Activated T-helper 17 cell treated with anti-CD3 and anti-CD28 coated beads, Interleukin-2, amount 50 U/mL, for 72 hours (primary cell): Measurements from ENCODE around the gene EPB41L4A. TPM values are rescaled to one million over a fixed set of nuclear protein-coding genes. Genes with fewer than 3 reads are reported as not detected.

Experiments
- ATAC-seq: fragments of 150-1000 bp; cut with Tn5 transposase; replicated peaks from 2 replicates; pipeline ENCODE4 v1.10.0; 2021; ENCODE audit warnings: mild to moderate bottlenecking, moderate library complexity
- H3K27ac Mint-ChIP-seq: one replicate; pipeline ENCODE4 v1.8.0; 2022; ENCODE audit warnings: mixed read lengths
- H3K27me3 Mint-ChIP-seq: one replicate; pipeline ENCODE4 v1.8.0; 2022; ENCODE audit warnings: mixed read lengths
- H3K36me3 Mint-ChIP-seq: one replicate; pipeline ENCODE4 v1.8.0; 2022; ENCODE audit warnings: low read depth, mild to moderate bottlenecking, mixed read lengths
- H3K4me1 Mint-ChIP-seq: one replicate; pipeline ENCODE4 v1.8.0; 2022; ENCODE audit warnings: mixed read lengths
- H3K4me3 Mint-ChIP-seq: one replicate; pipeline ENCODE4 v1.8.0; 2022; ENCODE audit warnings: mild to moderate bottlenecking, mixed read lengths
- H3K9me3 Mint-ChIP-seq: one replicate; pipeline ENCODE4 v1.8.0; 2022; ENCODE audit warnings: mixed read lengths
- total RNA-seq, 2 donors: library from RNA; stranded (reverse); gene quantifications; one replicate each; pipeline ENCODE4 v1.2.3, GENCODE V29; 2022

EPB41L4A gene
- total RNA-seq, 2 donors from 2014 or later: 0.30 to 0.85 TPM

- Mint-ChIP-seq H3K27me3 (peaks cover 3% of the 10 kb centered on the region), H3K9me3 (no peaks in the 10 kb centered on the region)
These were observed 62.7 kb downstream of the EPB41L4A start for GRCh38 chr5:112356178-112356956.

GRCh38 chr5:112355058-112355685 lies 63.9 kb downstream of the EPB41L4A start:
- Mint-ChIP-seq H3K27me3 (peaks cover 3% of the 10 kb centered on the region), H3K36me3 (no peaks in the 10 kb centered on the region), H3K4me1 (no peaks in the 10 kb centered on the region), H3K27ac (no peak overlapping the region), H3K4me3 (no peak overlapping the region), H3K9me3 (no peaks in the 10 kb centered on the region)
- ATAC-seq: no peak

More at GRCh38 chr5:112356178-112356956, 62.7 kb downstream of the EPB41L4A start:
- no peaks in the 10 kb centered on the region for H3K36me3 Mint-ChIP-seq
- no peaks in the 10 kb centered on the region for H3K4me1 Mint-ChIP-seq
- H3K4me3 Mint-ChIP-seq: no peak overlapping the region
- H3K27ac Mint-ChIP-seq: no peak overlapping the region
- no peak for ATAC-seq

- H3K4me1 Mint-ChIP-seq: no peaks in the 10 kb centered on the region
- H3K4me3 Mint-ChIP-seq: no peak overlapping the region
- no peak overlapping the region for H3K27ac Mint-ChIP-seq
- ATAC-seq: no peak
- H3K27me3 Mint-ChIP-seq: peaks cover 3% of the 10 kb centered on the region
- no peaks in the 10 kb centered on the region for H3K36me3 Mint-ChIP-seq
- no peaks in the 10 kb centered on the region for H3K9me3 Mint-ChIP-seq
These were observed 65.4 kb downstream of the EPB41L4A start for GRCh38 chr5:112353678-112354077.

GRCh38 chr5:112351225-112351624 lies 67.9 kb downstream of the EPB41L4A start:
- Mint-ChIP-seq H3K27me3 (no peaks in the 10 kb centered on the region), H3K4me3 (no peak overlapping the region), H3K27ac (no peak overlapping the region), H3K9me3 (no peaks in the 10 kb centered on the region), H3K36me3 (no peaks in the 10 kb centered on the region), H3K4me1 (no peaks in the 10 kb centered on the region)
- no peak for ATAC-seq

- Mint-ChIP-seq H3K27me3 (no peaks in the 10 kb centered on the region), H3K4me3 (no peak overlapping the region), H3K36me3 (no peaks in the 10 kb centered on the region), H3K9me3 (no peaks in the 10 kb centered on the region), H3K27ac (no peak overlapping the region), H3K4me1 (no peaks in the 10 kb centered on the region)
- ATAC-seq: no peak
These were observed 68.5 kb downstream of the EPB41L4A start for GRCh38 chr5:112350626-112351025.

GRCh38 chr5:112349371-112349770 lies 69.7 kb downstream of the EPB41L4A start:
- Mint-ChIP-seq H3K27me3 (no peaks in the 10 kb centered on the region), H3K36me3 (no peaks in the 10 kb centered on the region), H3K27ac (no peak overlapping the region)

GRCh38 chr5:112348915-112349314 lies 70.2 kb downstream of the EPB41L4A start:
- ATAC-seq: no peak
- no peaks in the 10 kb centered on the region for H3K4me1 Mint-ChIP-seq
- no peaks in the 10 kb centered on the region for H3K27me3 Mint-ChIP-seq
- H3K4me3 Mint-ChIP-seq: no peak overlapping the region
- no peaks in the 10 kb centered on the region for H3K36me3 Mint-ChIP-seq
- no peaks in the 10 kb centered on the region for H3K9me3 Mint-ChIP-seq
- H3K27ac Mint-ChIP-seq: no peak overlapping the region

More at GRCh38 chr5:112349371-112349770, 69.7 kb downstream of the EPB41L4A start:
- Mint-ChIP-seq H3K4me3 (no peak overlapping the region), H3K4me1 (no peaks in the 10 kb centered on the region), H3K9me3 (no peaks in the 10 kb centered on the region)
- ATAC-seq: no peak

- no peak overlapping the region for H3K4me3 Mint-ChIP-seq
- ATAC-seq: no peak
- no peaks in the 10 kb centered on the region for H3K27me3 Mint-ChIP-seq
- no peaks in the 10 kb centered on the region for H3K4me1 Mint-ChIP-seq
- no peak overlapping the region for H3K27ac Mint-ChIP-seq
- H3K36me3 Mint-ChIP-seq: no peaks in the 10 kb centered on the region
- no peaks in the 10 kb centered on the region for H3K9me3 Mint-ChIP-seq
These were observed 70.7 kb downstream of the EPB41L4A start for GRCh38 chr5:112348387-112348786.

- Mint-ChIP-seq H3K4me1 (no peaks in the 10 kb centered on the region), H3K4me3 (no peak overlapping the region), H3K9me3 (no peaks in the 10 kb centered on the region), H3K36me3 (no peaks in the 10 kb centered on the region), H3K27me3 (no peaks in the 10 kb centered on the region), H3K27ac (no peak overlapping the region)
- ATAC-seq: no peak
These were observed 72.5 kb downstream of the EPB41L4A start for GRCh38 chr5:112346411-112347044.

GRCh38 chr5:112344540-112344939 lies 74.5 kb downstream of the EPB41L4A start:
- H3K4me3 Mint-ChIP-seq: no peak overlapping the region
- no peaks in the 10 kb centered on the region for H3K36me3 Mint-ChIP-seq
- no peaks in the 10 kb centered on the region for H3K4me1 Mint-ChIP-seq
- H3K27ac Mint-ChIP-seq: no peak overlapping the region
- H3K27me3 Mint-ChIP-seq: peaks cover 3% of the 10 kb centered on the region
- ATAC-seq: no peak
- H3K9me3 Mint-ChIP-seq: no peaks in the 10 kb centered on the region

GRCh38 chr5:112342389-112342788 lies 76.7 kb downstream of the EPB41L4A start:
- Mint-ChIP-seq H3K9me3 (no peaks in the 10 kb centered on the region), H3K27me3 (peaks cover 3% of the 10 kb centered on the region), H3K36me3 (no peaks in the 10 kb centered on the region), H3K4me1 (no peaks in the 10 kb centered on the region), H3K4me3 (no peak overlapping the region), H3K27ac (no peak overlapping the region)
- ATAC-seq: no peak

- Mint-ChIP-seq H3K27me3 (peaks cover 6% of the 10 kb centered on the region), H3K4me3 (no peak overlapping the region), H3K27ac (no peak overlapping the region), H3K4me1 (no peaks in the 10 kb centered on the region), H3K36me3 (no peaks in the 10 kb centered on the region), H3K9me3 (no peaks in the 10 kb centered on the region)
- no peak for ATAC-seq
These were observed 79.3 kb downstream of the EPB41L4A start for GRCh38 chr5:112339761-112340160.

- Mint-ChIP-seq H3K4me3 (no peak overlapping the region), H3K36me3 (no peaks in the 10 kb centered on the region), H3K9me3 (no peaks in the 10 kb centered on the region), H3K27me3 (peaks cover 6% of the 10 kb centered on the region), H3K27ac (no peak overlapping the region), H3K4me1 (no peaks in the 10 kb centered on the region)
- ATAC-seq: no peak
These were observed 80.3 kb downstream of the EPB41L4A start for GRCh38 chr5:112338681-112339337.

GRCh38 chr5:112333331-112333781 lies 85.7 kb downstream of the EPB41L4A start:
- H3K27me3 Mint-ChIP-seq: peaks cover 7% of the 10 kb centered on the region
- no peaks in the 10 kb centered on the region for H3K9me3 Mint-ChIP-seq
- H3K36me3 Mint-ChIP-seq: no peaks in the 10 kb centered on the region
- no peak overlapping the region for H3K4me3 Mint-ChIP-seq
- H3K27ac Mint-ChIP-seq: no peak overlapping the region
- no peak for ATAC-seq
- H3K4me1 Mint-ChIP-seq: peaks cover 6% of the 10 kb centered on the region
